H1 (cell line): Measurements from ENCODE around the gene WNT11. TPM values are rescaled to one million over a fixed set of nuclear protein-coding genes. Genes with fewer than 3 reads are reported as not detected.

Source experiments
- CTCF ChIA-PET: fragments of 300-600 bp; sonication (Branson Sonifier 250); formaldehyde crosslinking; loops from one replicate; lab custom pipeline; 2021; ENCODE audit not compliant: partially characterized antibody; lab: Charles Lee
- POLR2A ChIA-PET: fragments of 300-600 bp; sonication (Branson Sonifier 250); formaldehyde crosslinking; loops from one replicate; lab custom pipeline; 2021; ENCODE audit warnings: inconsistent platforms; ENCODE audit not compliant: partially characterized antibody; lab: Charles Lee
- DNase-seq, 2 experiments: peaks; one replicate each; pipeline versions ENCODE4 v3.0.0 to v3.0.0-alpha.2; 2010 to 2022; ENCODE audit warnings: low spot score in 2 of 2, low read depth in 1 of 2, mixed read lengths in 1 of 2
- FAIRE-seq: peaks from 2 replicates; lab custom pipeline; 2011; peaks lifted over from hg19 to GRCh38; lab: Jason Lieb, UNC
- H2AFZ ChIP-seq: 2 replicates; pipeline ENCODE4 v1.8.1; 2012; ENCODE audit warnings: low read length, inconsistent platforms
- H2AK5ac ChIP-seq: 2 replicates; pipeline ENCODE4 v1.6.1; 2013; ENCODE audit warnings: low read depth, low read length
- H2BK120ac ChIP-seq: replicated peaks from 2 replicates; pipeline ENCODE3; 2013; ENCODE audit warnings: low read depth, low read length, inconsistent platforms
- H2BK12ac ChIP-seq: 2 replicates; pipeline ENCODE4 v1.6.1; 2013; ENCODE audit warnings: low read depth, low read length
- H2BK15ac ChIP-seq: 2 replicates; pipeline ENCODE4 v1.6.1; 2013; ENCODE audit warnings: low read length
- H2BK20ac ChIP-seq: 2 replicates; pipeline ENCODE4 v1.6.1; 2013; ENCODE audit warnings: low read length
- H2BK5ac ChIP-seq: 2 replicates; pipeline ENCODE4 v1.6.1; 2013; ENCODE audit warnings: low read depth, low read length
- H3K14ac ChIP-seq: 2 replicates; pipeline ENCODE4 v1.6.1; 2013; ENCODE audit warnings: inconsistent platforms; ENCODE audit not compliant: insufficient read length
- H3K18ac ChIP-seq: 2 replicates; pipeline ENCODE4 v1.6.1; 2013; ENCODE audit warnings: low read length; ENCODE audit errors: extremely low read depth
- H3K23ac ChIP-seq: 2 replicates; pipeline ENCODE4 v1.6.1; 2013; ENCODE audit warnings: inconsistent platforms; ENCODE audit not compliant: insufficient read length
- H3K23me2 ChIP-seq: 2 replicates; pipeline ENCODE4 v1.6.1; 2013; ENCODE audit warnings: low read depth, low read length
- H3K27ac ChIP-seq: 2 replicates; pipeline ENCODE4 v1.6.1; 2011; ENCODE audit warnings: low read depth, low read length, inconsistent platforms
- H3K27me3 ChIP-seq, 4 experiments: replicated peaks in 1 of 4; 1 replicate in 1 of 4; 2 replicates in 3 of 4; pipeline versions ENCODE4 v1.6.1 to v1.8.1; 2011 to 2013; ENCODE audit warnings: low read length in 3 of 4, mild to moderate bottlenecking in 3 of 4, inconsistent platforms in 2 of 4, mixed read lengths in 2 of 4, moderate library complexity in 1 of 4; ENCODE audit not compliant: control insufficient read depth in 3 of 4, insufficient read depth in 3 of 4; ENCODE audit errors: extremely low read depth in 1 of 4
- H3K36me3 ChIP-seq, 4 experiments: 2 replicates each; pipeline versions ENCODE4 v1.6.1 to v1.8.1; 2011 to 2013; ENCODE audit warnings: mild to moderate bottlenecking in 4 of 4, low read length in 3 of 4, moderate library complexity in 2 of 4, control low read depth in 1 of 4, inconsistent platforms in 1 of 4; ENCODE audit not compliant: insufficient read depth in 4 of 4, control insufficient read depth in 2 of 4
- H3K4ac ChIP-seq: replicated peaks from 2 replicates; pipeline ENCODE3; 2013; ENCODE audit warnings: low read length, low read depth, mixed read lengths, inconsistent platforms; ENCODE audit not compliant: insufficient read length
- H3K4me1 ChIP-seq, 4 experiments: replicated peaks in 1 of 4; 1 replicate in 1 of 4; 2 replicates in 3 of 4; pipeline versions ENCODE4 v1.6.1 to v1.8.1; 2011 to 2013; ENCODE audit warnings: low read length in 3 of 4, inconsistent platforms in 2 of 4, mixed read lengths in 1 of 4; ENCODE audit not compliant: insufficient read depth in 4 of 4, control insufficient read depth in 3 of 4
- H3K4me2 ChIP-seq, 2 experiments: 2 replicates each; pipeline versions ENCODE4 v1.6.1 to v1.8.1; 2011 to 2013; ENCODE audit warnings: low read depth in 2 of 2, low read length in 2 of 2, control low read depth in 1 of 2, inconsistent platforms in 1 of 2, mild to moderate bottlenecking in 1 of 2; ENCODE audit not compliant: insufficient read depth in 1 of 2
- H3K4me3 ChIP-seq, 4 experiments: fragments of 200-600, 300-600 bp in 1 of 4; sonication (generic), shearing (Covaris generic), sonication (Bioruptor Twin) in 1 of 4; 2 replicates each; pipeline versions ENCODE4 v1.5.1 to v1.8.1; 2011 to 2016; ENCODE audit warnings: low read length in 4 of 4, low read depth in 3 of 4, control low read depth in 2 of 4, inconsistent platforms in 2 of 4, mild to moderate bottlenecking in 2 of 4, mixed read lengths in 1 of 4, moderate library complexity in 1 of 4; ENCODE audit not compliant: insufficient read depth in 2 of 4; ENCODE audit errors: extremely low read depth in 1 of 4
- H3K56ac ChIP-seq: replicated peaks from 2 replicates; pipeline ENCODE3; 2013; ENCODE audit warnings: low read depth, mild to moderate bottlenecking, mixed read lengths, low read length, inconsistent platforms; ENCODE audit not compliant: insufficient read length
- H3K79me1 ChIP-seq: 2 replicates; pipeline ENCODE4 v1.6.1; 2013; ENCODE audit warnings: low read depth, low read length, control low read depth
- H3K79me2 ChIP-seq, 2 experiments: 2 replicates each; pipeline versions ENCODE4 v1.6.1 to v1.8.1; 2012 to 2013; ENCODE audit warnings: low read length in 2 of 2, mild to moderate bottlenecking in 2 of 2, inconsistent platforms in 1 of 2; ENCODE audit not compliant: insufficient read depth in 2 of 2, control insufficient read depth in 1 of 2
- H3K9ac ChIP-seq, 4 experiments: replicated peaks in 1 of 4; 1 replicate in 1 of 4; 2 replicates in 3 of 4; pipeline versions ENCODE4 v1.6.1 to v1.8.1; 2011 to 2013; ENCODE audit warnings: low read depth in 3 of 4, low read length in 3 of 4, control low read depth in 2 of 4, mild to moderate bottlenecking in 2 of 4, moderate library complexity in 2 of 4, inconsistent platforms in 1 of 4; ENCODE audit errors: extremely low read depth in 1 of 4
- H3K9me3 ChIP-seq, 2 experiments: 2 replicates each; pipeline versions ENCODE4 v1.6.1 to v1.8.1; 2012 to 2013; ENCODE audit warnings: mild to moderate bottlenecking in 2 of 2, moderate library complexity in 2 of 2, control low read depth in 1 of 2, inconsistent platforms in 1 of 2, low read depth in 1 of 2, low read length in 1 of 2, mixed read lengths in 1 of 2; ENCODE audit not compliant: insufficient read depth in 2 of 2
- H4K20me1 ChIP-seq, 2 experiments: replicated peaks in 1 of 2; 2 replicates each; pipeline versions ENCODE3 to v1.8.1; 2011 to 2013; ENCODE audit warnings: inconsistent platforms in 2 of 2, low read length in 2 of 2, mild to moderate bottlenecking in 1 of 2; ENCODE audit not compliant: insufficient read depth in 2 of 2, control insufficient read depth in 1 of 2
- H4K5ac ChIP-seq: 2 replicates; pipeline ENCODE4 v1.6.1; 2013; ENCODE audit warnings: low read length, low read depth, mixed read lengths, inconsistent platforms; ENCODE audit not compliant: insufficient read length
- H4K8ac ChIP-seq: 2 replicates; pipeline ENCODE4 v1.8.0; 2013; ENCODE audit warnings: mild to moderate bottlenecking, moderate library complexity, low read length, inconsistent platforms; ENCODE audit not compliant: insufficient read depth; ENCODE audit errors: extremely low read depth
- H4K91ac ChIP-seq: replicated peaks from 2 replicates; pipeline ENCODE3; 2013; ENCODE audit warnings: low read length, mixed read lengths, inconsistent platforms; ENCODE audit not compliant: insufficient read length
- CREB1 ChIP-seq: IDR thresholded peaks from 2 replicates; pipeline ENCODE4 v1.6.1; 2012; ENCODE audit warnings: inconsistent platforms
- EP300 ChIP-seq, 2 experiments: IDR thresholded peaks; 1 replicate in 1 of 2; 2 replicates in 1 of 2; pipeline ENCODE4 v1.6.1; 2011 to 2012; ENCODE audit warnings: low read depth in 2 of 2, low read length in 2 of 2, mild to moderate bottlenecking in 2 of 2, borderline replicate concordance in 1 of 2, inconsistent platforms in 1 of 2, moderate library complexity in 1 of 2
- EZH2 ChIP-seq: fragments of 200-600 bp; sonication (generic); IDR thresholded peaks from 2 replicates; pipeline ENCODE4 v1.7.1; 2012; ENCODE audit warnings: low read depth, mild to moderate bottlenecking, moderate library complexity, low read length, inconsistent platforms; ENCODE audit not compliant: severe bottlenecking
- HDAC2 ChIP-seq, 2 experiments: fragments of 300-600 bp in 1 of 2; sonication (generic) in 1 of 2; IDR thresholded peaks; 2 replicates each; pipeline ENCODE4 v1.6.1; 2011 to 2012; ENCODE audit warnings: low read depth in 2 of 2, low read length in 2 of 2, mild to moderate bottlenecking in 2 of 2, moderate library complexity in 2 of 2, borderline replicate concordance in 1 of 2, inconsistent platforms in 1 of 2
- NANOG ChIP-seq: IDR thresholded peaks from 2 replicates; pipeline ENCODE4 v1.6.1; 2011; ENCODE audit warnings: low read length, low read depth, mild to moderate bottlenecking, inconsistent platforms; ENCODE audit not compliant: insufficient read depth, poor library complexity, severe bottlenecking
- SUZ12 ChIP-seq: fragments of 200-600 bp; sonication (generic); IDR thresholded peaks from 2 replicates; pipeline ENCODE4 v1.6.1; 2012; ENCODE audit warnings: mild to moderate bottlenecking, inconsistent platforms, low read length, moderate library complexity, mixed read lengths
- TEAD4 ChIP-seq: IDR thresholded peaks from 2 replicates; pipeline ENCODE4 v1.6.1; 2012; ENCODE audit warnings: low read depth, low read length, inconsistent platforms, mixed read lengths
- WGBS, 2 experiments: shearing (Covaris generic) in 1 of 2; methylation state at CpG; one replicate each; pipeline versions ENCODE4 v1.1.6 to v1.1.7; 2013 to 2015; ENCODE audit warnings: low lambda C conversion rate in 2 of 2, mixed read lengths in 2 of 2, inconsistent platforms in 1 of 2, low coverage in 1 of 2, missing lambda C conversion rate in 1 of 2; ENCODE audit not compliant: insufficient replicate concordance in 2 of 2, insufficient coverage in 1 of 2, insufficient read length in 1 of 2; ENCODE audit errors: extremely low coverage in 1 of 2, missing lambda C conversion rate in 1 of 2; 5-methylcytosine and 5-hydroxymethylcytosine counted together
- polyA plus RNA-seq, 7 experiments: library from polyadenylated mRNA; depleted of rRNA in 3 of 7; stranded (reverse) in 5 of 7; unstranded in 2 of 7; fragments of >200 nt in 5 of 7; fragments of 200-250 nt in 2 of 7; gene quantifications; 1 replicate in 5 of 7; 2 replicates in 1 of 7; 4 replicates in 1 of 7; pipeline versions ENCODE4 v1.2.1 to v1.2.3, GENCODE V29; 2011 to 2013; ENCODE audit warnings: missing spikeins in 2 of 7, mixed read lengths in 2 of 7
- total RNA-seq: library from RNA; stranded (reverse); fragmentation: NEBNext Ultra II Directional; extraction: Animal tissue kit (Norgen Biotek cat#: 25700); gene quantifications from 2 replicates; pipeline ENCODE4 v1.2.1, GENCODE V29; 2021

Gene WNT11
- total and polyA plus RNA-seq, 2 of the 8 experiments (the other 6 are each of a cell fraction or from before 2014, with no cell fraction given) = 0.11 to 0.45 TPM

DNA sequence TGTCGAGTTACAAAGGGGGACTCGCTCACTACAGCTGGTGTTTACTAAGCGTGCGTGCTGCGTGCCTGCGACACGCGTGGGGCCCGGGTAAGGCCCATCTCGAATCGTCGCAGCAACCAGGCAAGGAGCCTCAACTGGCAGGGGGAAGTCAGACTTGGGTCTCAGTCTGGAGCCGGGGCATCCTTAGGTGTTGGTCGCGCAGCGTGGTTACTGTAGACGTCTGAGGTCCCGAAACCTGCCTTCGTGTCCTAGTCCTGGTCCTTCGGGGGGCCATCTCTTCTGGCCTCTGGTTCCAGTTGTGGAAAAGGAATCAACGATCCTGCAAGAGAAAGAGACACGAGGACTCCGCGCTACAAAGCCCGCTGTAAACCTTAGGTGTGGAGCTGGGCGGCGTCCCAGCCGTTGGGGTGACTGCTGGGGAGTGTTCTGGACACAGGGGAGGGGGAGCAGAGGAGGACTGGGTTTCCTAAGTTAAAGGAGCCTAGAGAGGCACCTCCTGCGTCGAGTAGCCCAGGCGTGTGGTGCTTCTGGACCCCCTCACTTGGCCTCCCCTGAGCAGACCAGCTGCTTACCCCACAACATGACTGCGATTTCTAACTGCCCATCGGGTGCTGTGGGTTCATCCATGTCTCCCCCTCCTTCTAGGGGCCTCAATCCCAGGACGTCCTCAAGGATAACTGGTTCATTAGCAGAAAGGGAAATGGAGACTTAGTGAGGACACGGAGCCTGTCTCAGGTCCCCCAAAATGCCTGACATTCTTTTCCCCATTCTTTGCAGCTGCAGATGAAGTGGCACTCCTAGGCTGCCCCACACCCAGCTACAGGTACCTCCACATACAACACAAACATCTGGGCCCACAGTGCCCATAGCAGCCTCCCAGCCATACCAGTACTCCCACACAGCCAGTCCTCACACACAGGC is 4.9 kb upstream of the WNT11 start:
- H3K4me3 ChIP-seq = peak overlapping the region; percentile 30 to 62 (median 44); a peak in 6 of 8 replicates
- H3K14ac ChIP-seq = no peak overlapping the region
- FAIRE-seq (peak; percentile 19), DNase-seq (no peak)
- H3K23me2 ChIP-seq = peaks cover 25% of the 10 kb centered on the region; the same call in 1 of the 2 replicates
- peak overlapping the region; percentile 92; the same call in 1 of the 2 replicates for H2BK15ac ChIP-seq
- peak overlapping the region; percentile 83; the same call in 1 of the 2 replicates for H3K18ac ChIP-seq
- H4K91ac ChIP-seq = no peak overlapping the region
- H4K8ac ChIP-seq = no peak overlapping the region
- H2BK5ac ChIP-seq = no peak overlapping the region
- no peaks in the 10 kb centered on the region for H3K79me1 ChIP-seq
- peaks cover 0 to 11% of the 10 kb centered on the region in 2 experiments for H4K20me1 ChIP-seq
- H3K36me3 ChIP-seq = peaks cover 0 to 9% (median 0%) of the 10 kb centered on the region in 4 experiments; a peak in 1 of 8 replicates
- H3K4me2 ChIP-seq = peak overlapping the region; percentile 75 to 89
- CTCF ChIA-PET = interaction anchor here (0.8 to 9.1 kb wide), 12 partner anchors 16 to 110 kb away, joined by 3 to 252 read pairs (median 6); no protein-coding TSS in a partner anchor
- peak; percentile 84; the same call in 1 of the 2 replicates for TF ChIP-seq SUZ12
- no peak for TF ChIP-seq NANOG
- 0 out of 2 replicates have a peak, but pooled peaks have one; percentile 48 for TF ChIP-seq TEAD4
- TF ChIP-seq EZH2 = peak; percentile 78
- no peak for TF ChIP-seq EP300 (IDR thresholded peaks at IDR 0.05; ENCODE audit: borderline replicate concordance in 1 of 2, low read depth in 2 of 2, low read length in 2 of 2)
- TF ChIP-seq HDAC2 (IDR thresholded peaks at IDR 0.05; ENCODE audit: borderline replicate concordance in 1 of 2, low read depth in 2 of 2, low read length in 2 of 2) = peak in 1 of 2 experiments; percentile 60; a peak in 1 of 4 replicates
- 0 out of 2 replicates have a peak, but pooled peaks have one; percentile 13 for TF ChIP-seq CREB1
- TF ChIP-seq, all 59 proteins: peak for 5
- Histone ChIP-seq H2BK12ac (peak overlapping the region; percentile 90; the same call in 1 of the 2 replicates), H2AK5ac (0 out of 2 replicates have a peak overlapping the region, but pooled peaks have one; percentile 56), H2AFZ (no peak overlapping the region), H2BK20ac (no peak overlapping the region), H3K4me1 (peaks cover 7 to 37% (median 15%) of the 10 kb centered on the region in 4 experiments), H2BK120ac (peak overlapping the region; percentile 53), H3K56ac (no peak overlapping the region), H4K5ac (no peak overlapping the region), H3K27me3 (peaks cover 57 to 73% (median 64%) of the 10 kb centered on the region in 4 experiments), H3K4ac (no peak overlapping the region), H3K79me2 (no peaks in the 10 kb centered on the region), H3K23ac (no peak overlapping the region), H3K27ac (no peak overlapping the region), H3K9ac (no peak overlapping the region), H3K9me3 (no peaks in the 10 kb centered on the region; a peak in 1 of 4 replicates)
- POLR2A ChIA-PET = interaction anchor here (0.8 to 7.2 kb wide), 6 partner anchors 16 to 171 kb away, joined by 3 to 39 read pairs (median 3); no protein-coding TSS in a partner anchor
- WGBS, 2 experiments = 8% methylated on average over 32 of the region's 35 CpGs; no CpG with 5 or more reads in 1 of the 2 experiments
